ENCODE data around the gene KCNIP2.

Gene KCNIP2

GRCh38 chr10:101851411-101852116 lies 8.0 kb upstream of the KCNIP2 start:
- DNase-seq: no peak

DNA sequence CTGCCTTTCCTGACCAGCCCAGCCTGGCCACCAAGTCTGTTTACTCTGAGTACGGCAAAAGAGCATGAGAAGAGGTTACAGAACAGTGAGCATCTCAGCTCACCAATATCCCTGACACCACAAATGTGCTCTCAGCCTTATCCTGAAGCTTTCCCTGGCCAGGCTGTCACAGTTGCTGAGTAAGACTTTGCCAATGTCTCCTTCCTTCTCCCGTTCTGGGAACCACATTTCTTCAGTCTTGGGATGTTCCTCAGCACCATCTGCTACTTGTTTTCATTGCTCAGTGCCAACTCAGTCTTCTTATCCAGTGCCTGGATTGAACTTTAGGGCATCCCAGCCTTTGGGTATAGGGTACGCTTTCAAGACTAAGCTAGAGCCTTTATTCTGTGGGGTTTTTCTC lies 7.1 kb upstream of the KCNIP2 start:
- DNase-seq: no peak

DNA sequence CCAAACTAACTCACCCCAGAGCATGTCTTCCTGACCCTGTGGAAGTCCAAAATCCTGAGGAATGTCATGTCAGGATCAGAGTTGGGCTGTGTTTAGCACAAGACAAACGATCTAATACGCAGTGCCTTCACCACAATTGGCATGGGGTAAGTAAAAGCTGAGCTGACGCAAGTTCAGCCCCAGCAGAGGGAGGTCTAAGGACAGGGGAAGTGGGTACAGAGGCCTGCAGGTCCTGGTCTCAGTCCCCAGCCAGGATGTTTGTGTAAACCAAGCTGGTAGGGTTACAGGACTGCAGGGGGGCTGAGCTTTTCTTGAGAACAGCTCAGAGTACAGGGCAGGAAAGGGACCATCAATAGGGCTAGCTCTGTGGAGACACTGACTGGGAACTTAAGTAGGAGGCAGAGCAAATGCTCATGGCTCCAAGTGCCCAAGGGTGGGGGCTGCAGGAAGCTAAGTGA lies 5.3 kb upstream of the KCNIP2 start:
- peak; percentile 12 for DNase-seq

DNA sequence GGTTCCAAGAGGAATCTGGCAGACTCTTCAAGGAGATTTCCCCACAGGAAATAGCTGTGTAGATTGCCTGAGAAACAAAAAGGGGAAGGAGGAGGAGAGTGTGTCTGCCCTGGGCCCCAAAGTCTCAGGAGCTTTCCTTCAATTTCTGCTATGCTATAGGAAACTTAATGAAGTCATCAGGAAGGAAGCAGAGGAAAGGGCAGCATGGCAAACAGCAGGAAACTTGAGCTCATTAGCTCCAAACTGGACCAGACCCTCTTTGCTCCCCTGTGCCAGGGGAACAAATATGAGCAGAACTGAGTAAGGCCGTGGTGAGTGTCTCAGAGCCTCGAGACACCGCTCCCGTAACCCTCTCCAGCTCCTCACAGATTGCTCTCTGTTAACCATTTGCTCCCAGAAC lies 4.8 kb upstream of the KCNIP2 start:
- DNase-seq: peak; percentile 11

DNA sequence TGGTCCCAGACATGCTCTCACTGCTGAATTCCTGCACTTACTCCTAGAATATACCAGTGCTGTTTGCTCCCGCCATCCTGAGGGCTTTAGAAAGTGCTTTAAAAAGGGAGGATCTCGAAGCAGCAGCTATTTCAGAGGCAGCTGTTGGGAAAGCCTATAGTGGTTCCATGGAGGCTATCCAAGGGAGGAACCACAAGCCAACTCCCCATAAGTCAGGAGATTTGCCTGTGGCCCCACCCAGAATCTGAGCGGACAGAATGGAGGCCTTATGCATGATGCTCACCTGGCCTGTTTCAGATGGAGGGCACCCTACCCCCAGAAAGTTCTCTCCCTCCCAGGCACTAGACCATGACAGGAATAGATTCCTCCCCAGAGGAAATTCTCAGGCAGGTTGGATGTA lies 2.3 kb upstream of the KCNIP2 start:
- peak; percentile 19 for DNase-seq

- DNase-seq: peak; percentile 44
Measured at GRCh38 chr10:101841826-101842225, 1.8 kb downstream of the KCNIP2 start.

DNA sequence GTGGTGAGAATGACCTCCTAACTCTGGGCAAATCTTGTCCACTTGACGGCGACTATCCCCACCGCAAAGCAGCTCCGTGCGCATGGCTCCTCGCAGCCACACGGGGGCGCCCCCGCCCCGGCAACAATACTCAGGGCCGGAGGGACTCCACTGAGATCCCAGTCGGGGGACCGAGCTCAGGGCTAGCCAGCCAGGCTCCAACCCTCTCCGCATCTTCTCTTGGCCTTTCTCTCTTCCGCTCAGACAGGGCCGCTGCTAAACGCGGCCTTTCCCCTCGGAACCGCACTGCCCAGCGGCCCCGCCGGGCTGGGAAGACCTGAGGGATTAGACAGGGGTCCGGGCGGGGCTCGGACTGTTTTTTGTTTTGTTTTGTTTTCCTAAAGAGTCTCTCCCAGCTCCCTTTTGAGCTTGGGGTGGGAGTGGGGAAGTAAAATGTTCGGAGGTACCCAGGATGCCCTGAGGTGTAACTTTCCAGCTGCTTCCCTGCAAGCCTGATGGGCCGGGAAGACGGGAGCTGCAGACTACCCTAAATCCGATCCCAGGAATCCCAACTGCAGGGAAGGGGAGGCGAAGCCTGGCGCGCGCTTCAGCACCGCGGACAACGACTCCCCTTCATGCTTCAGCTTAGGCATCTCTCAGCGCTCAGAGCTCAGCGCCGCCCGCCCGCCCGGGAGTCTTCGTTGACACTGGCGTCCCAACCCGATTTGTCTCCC lies 2.7 kb downstream of the KCNIP2 start:
- peak; percentile 87 for DNase-seq

DNA sequence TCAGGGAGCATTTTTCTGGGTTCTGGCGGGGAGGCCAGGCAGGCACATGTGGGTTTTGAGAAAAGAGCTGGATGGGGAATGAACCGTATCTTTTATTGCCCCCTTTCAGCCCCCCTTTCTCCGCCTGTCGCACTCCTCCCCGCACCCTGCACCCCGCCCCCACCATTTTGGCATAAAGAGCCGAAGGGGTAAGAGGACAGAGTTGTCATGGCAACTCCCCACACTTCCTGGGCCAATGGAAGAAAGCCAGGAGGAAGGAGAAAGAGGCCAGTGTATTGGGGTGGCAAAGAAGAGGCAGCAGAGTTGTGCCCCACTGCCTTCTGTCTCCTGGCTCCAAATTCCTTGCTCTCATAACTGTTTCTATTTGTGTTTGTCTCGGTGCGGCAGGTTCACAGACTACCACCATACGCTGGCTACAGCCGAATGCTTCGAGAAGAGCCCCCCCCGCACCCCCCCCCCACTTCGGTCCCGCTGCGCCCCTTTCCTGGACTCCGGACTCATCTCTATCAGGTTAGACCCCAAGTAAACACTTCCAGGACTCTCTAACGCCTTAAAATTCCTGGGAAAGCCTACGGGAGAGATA lies 3.4 kb downstream of the KCNIP2 start:
- peak; percentile 78 for DNase-seq

- DNase-seq: peak; percentile 75
Measured at GRCh38 chr10:101839416-101840063, 4.1 kb downstream of the KCNIP2 start.

DNA sequence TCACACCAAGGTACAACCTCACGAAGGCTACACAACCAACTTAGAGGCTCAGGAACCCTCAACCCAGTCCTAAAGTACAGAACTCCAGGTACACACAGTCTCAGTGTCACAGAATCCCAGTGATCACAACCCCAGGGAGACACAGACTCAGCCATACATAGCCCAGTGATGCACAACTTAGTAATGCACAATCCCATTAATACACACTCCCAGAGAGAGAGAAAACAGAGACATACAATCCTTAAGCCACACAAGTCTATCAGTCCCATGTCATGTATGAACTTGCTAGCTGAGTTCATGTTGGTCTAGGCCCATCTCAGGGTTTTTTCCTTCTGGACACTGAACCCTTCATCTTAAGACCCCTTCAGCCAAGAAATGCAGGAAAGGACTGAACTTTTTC lies 4.6 kb downstream of the KCNIP2 start:
- no peak for DNase-seq

DNA sequence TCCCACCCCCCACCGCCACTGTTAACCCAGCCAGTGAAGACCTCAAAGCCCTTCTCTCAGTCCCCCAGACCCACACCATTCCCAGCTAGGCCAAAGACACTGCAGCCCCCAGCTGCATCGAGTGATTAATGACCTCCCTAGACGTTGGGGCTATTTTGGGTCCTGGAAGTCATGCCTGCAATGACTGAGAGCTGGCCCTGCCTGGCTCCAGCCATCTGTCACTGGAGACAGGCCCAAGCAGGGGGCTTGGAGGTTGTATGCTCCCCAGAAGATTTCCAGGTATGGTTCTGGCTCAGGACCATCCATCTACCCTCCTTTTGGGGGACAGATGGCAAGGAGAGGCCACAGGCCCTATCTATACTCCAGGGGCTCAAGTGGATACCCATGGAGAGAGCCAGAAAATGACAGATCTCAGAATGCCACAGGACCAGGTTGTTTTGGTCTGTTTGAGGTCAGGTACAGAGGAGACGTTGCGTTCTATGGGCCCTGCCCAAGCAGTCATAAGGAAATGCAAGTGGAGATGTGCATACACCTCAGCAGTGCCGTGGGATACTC lies 5.1 kb downstream of the KCNIP2 start:
- no peak for DNase-seq

DNA sequence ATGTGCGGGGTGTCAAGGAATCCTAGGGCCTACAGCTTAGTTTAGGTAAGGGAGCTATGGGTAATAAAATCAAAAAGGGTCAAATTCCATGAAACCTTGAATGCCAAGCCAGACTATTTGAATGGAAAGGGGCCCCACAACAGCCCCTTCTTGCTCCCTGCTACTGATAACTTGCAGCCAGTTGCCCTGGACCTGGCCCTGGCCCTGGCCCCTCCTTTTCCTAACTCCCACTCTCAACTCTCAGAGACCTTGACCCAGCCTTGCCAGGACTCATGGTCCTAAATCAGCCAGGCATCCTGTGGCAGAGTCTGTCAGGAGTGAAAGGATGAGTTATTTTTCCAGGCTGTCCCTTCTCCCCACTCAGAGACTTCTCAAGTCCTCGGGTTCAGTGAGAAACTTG lies 5.9 kb downstream of the KCNIP2 start:
- no peak for DNase-seq

DNA sequence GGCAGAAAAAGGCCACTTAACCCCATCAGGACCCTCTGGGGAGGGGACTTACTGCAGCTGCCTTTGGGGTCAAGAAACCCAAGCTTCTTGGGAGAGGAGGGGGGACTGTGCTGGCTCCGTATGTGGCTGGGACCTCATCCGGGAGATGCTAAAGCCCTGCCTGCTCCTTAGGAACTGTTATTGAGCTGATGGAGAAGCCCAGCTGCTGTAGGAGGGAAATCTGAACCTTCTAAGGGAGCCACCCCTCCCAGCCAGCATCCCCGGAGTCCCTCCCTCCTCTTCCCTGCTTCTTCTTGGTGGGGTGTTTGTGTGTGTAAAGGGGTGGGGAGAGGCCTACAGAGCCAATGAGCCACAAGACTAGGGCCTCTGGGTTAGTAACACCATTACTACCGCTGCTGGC lies 8.2 kb downstream of the KCNIP2 start:
- DNase-seq: no peak

DNA sequence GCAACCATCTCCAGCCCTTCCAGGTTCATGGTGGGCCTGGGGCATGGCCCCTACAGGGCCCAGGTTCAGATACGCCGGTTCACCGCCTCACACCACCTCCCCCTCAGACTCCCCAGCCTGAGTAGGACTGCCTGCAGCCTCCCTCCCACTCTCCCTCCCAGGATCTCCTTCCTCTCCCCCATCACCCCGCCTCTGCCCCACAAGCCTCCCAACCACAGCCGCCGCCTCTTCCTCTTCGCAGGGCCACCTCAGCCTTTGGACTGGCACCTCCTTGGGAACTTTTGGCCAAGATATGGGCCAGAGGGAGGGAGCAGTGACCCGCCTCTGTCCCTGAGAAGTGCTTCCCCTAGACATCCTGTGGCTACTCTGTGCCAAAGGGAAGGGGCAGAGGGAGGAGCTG lies 9.3 kb downstream of the KCNIP2 start:
- DNase-seq: no peak

GRCh38 chr10:101833466-101833865 lies 10.1 kb downstream of the KCNIP2 start:
- DNase-seq: no peak

DNA sequence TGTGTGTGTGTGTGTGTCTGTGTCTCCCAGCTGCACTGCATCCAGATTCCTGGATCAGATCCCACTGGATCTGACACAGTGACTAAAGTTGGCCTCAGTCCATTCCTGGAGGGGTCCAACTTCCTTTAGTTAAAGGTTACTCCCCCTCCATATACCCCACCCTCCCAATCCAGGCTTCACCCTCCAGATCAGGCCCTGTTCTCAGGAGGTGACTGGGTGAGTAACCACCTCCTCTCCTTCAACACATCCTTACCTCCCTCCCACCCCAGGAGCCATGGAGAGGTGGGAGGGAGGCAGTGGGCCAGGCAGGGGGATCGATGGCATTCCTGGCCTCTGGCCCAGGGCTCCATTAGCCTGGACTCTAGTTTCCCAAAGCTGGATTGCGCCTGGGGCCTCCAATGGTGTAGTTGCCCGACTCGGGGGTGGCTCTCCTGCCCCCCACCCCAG lies 11.3 kb downstream of the KCNIP2 start:
- peak; percentile 7 for DNase-seq

- DNase-seq: no peak
Measured at GRCh38 chr10:101831169-101831811, 12.3 kb downstream of the KCNIP2 start.

DNA sequence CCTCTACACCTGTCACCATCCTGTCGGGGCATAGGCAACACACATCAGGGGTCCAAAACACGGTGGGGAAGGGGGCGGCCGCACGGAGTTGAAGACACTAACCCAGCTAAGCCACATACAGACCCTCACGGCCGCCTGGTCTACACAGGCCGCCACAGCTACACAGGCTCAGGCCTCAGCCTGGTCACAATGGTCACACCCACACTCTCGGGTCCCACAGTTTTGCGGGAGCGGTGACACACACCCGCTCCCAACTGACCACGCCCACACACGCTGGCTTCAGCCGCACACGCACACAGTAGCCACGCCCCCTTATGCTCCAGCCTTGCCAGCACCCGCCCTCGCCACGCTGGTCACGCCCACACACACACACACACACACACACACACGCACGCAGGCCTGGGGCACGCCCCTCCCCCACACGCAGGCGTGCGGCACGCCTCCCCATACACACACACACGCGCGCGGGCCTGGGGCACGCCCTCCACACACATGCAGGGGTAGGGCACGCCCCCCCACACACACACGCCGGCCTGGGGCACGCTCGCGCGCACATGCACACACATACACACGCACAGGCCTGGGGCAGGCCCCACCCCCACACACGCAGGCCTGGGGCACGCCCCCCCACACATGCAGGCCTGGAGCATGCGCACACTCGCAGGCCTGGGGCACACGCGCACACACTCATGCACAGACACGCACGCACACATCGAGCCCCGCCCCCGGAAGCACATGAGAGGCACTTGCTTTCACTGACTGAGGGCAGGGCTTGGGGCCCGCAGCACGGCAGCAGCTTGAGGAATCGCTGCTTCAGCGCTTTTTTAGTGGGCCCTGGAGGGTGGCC lies 13.1 kb downstream of the KCNIP2 start:
- peak; percentile 86 for DNase-seq

GRCh38 chr10:101829561-101830315 lies 13.9 kb downstream of the KCNIP2 start:
- peak; percentile 79 for DNase-seq

- DNase-seq: no peak
Measured at GRCh38 chr10:101828766-101829551, 14.6 kb downstream of the KCNIP2 start.

All from NCI-H69 (cell line).